GM18858 (cell line): ENCODE results near the gene WDR18.

Experiments
- ATAC-seq: cut with Tn5 transposase; IDR thresholded peaks from one replicate; pipeline ENCODE4 v1.9.1; 2021; ENCODE audit not compliant: unreplicated experiment

WDR18 gene

GRCh38 chr19:964116-964520 lies 20.0 kb upstream of the WDR18 start:
- no peak for ATAC-seq

GRCh38 chr19:964761-965694 lies 19.1 kb upstream of the WDR18 start:
- no peak for ATAC-seq

GRCh38 chr19:966485-967088 lies 17.6 kb upstream of the WDR18 start:
- ATAC-seq = no peak

GRCh38 chr19:970695-971094 lies 13.4 kb upstream of the WDR18 start:
- no peak for ATAC-seq

- no peak for ATAC-seq
Measured at GRCh38 chr19:971795-972194, 12.3 kb upstream of the WDR18 start.

GRCh38 chr19:972281-972680 lies 11.9 kb upstream of the WDR18 start:
- ATAC-seq = no peak

GRCh38 chr19:973726-974563 lies 10.2 kb upstream of the WDR18 start:
- no peak for ATAC-seq

- ATAC-seq = no peak
Measured at GRCh38 chr19:974564-975257, 9.4 kb upstream of the WDR18 start.

- no peak for ATAC-seq
Measured at GRCh38 chr19:976476-976875, 7.7 kb upstream of the WDR18 start.

- no peak for ATAC-seq
Measured at GRCh38 chr19:977058-977464, 7.1 kb upstream of the WDR18 start.

- ATAC-seq = no peak
Measured at GRCh38 chr19:979318-979741, 4.8 kb upstream of the WDR18 start.

GRCh38 chr19:980133-980998 lies 3.8 kb upstream of the WDR18 start:
- no peak for ATAC-seq

GRCh38 chr19:982567-983170 lies 1.5 kb upstream of the WDR18 start:
- no peak for ATAC-seq

GRCh38 chr19:986083-986482 lies 1.9 kb downstream of the WDR18 start:
- ATAC-seq = no peak

GRCh38 chr19:988081-988480 lies 3.9 kb downstream of the WDR18 start:
- ATAC-seq = no peak

GRCh38 chr19:988510-988909 lies 4.4 kb downstream of the WDR18 start:
- no peak for ATAC-seq

GRCh38 chr19:989381-990081 lies 5.4 kb downstream of the WDR18 start:
- no peak for ATAC-seq

GRCh38 chr19:990119-990571 lies 6.0 kb downstream of the WDR18 start:
- no peak for ATAC-seq

- ATAC-seq = no peak
Measured at GRCh38 chr19:990746-991145, 6.6 kb downstream of the WDR18 start.
